ENCODE results near the gene FGF5.

The FGF5 gene

DNA sequence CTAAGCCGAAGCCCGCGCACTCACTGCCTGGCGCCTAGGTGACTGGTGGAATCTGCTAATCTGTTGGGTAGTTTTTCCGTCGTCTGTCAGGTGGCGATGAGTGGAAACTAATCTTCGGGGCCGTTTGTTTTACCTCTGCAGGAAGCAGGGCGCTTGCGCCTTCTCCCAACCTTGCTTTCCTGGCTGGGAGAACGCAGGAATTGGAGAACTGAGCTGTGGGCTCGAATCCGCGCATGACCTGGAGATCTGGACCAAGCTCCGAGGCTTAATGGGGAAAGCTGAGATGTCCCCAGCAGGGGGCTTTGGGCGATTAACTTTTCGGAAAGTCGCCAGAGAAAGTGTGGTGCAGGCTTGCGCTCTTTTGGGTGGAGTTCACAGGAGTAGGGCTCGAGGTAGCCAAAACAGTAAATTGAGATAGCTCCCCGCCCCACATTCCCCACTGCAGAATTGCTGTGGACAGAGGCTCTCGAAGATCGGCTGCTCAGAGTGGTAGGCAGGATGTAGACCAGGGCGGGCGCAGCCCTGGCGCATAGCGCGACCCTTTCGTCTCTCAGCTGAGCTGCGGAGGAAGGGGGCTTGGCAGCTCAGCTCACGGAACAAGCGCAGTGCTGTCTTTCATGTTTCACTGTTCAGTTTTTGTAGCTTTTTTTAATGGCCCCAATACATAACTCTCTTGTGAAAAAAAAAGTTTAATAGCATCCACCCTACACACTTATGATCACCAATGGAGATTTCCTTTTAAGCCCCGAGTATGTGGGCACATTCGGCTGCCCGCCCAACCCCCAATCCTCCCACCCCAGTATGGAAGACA, 2.7 kb upstream of the FGF5 start:
- TF ChIP-seq GATA2 (IDR thresholded peaks at IDR 0.05; ENCODE audit: low read depth, low read length) (no peak), GATA3 (IDR thresholded peaks at IDR 0.05; ENCODE audit: low read depth, low read length) (no peak)

DNA sequence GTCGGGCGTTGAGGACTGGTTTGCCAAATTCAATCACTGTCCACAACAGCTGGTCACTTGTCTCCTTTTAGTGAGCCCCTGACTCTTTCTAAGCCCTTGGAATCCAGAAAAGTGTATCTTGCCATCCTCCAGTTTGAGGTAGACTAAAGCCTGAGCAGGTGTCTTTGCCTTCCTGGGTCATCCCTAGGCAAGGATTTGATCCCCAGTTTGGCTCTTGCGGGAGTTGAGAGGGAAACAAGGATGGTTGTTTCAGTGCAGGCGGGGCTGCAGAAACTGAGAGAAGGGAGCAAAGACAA, 2.2 kb upstream of the FGF5 start:
- no peak for TF ChIP-seq GATA3 (IDR thresholded peaks at IDR 0.05; ENCODE audit: low read depth, low read length)
- no peak for TF ChIP-seq GATA2 (IDR thresholded peaks at IDR 0.05; ENCODE audit: low read depth, low read length)

DNA sequence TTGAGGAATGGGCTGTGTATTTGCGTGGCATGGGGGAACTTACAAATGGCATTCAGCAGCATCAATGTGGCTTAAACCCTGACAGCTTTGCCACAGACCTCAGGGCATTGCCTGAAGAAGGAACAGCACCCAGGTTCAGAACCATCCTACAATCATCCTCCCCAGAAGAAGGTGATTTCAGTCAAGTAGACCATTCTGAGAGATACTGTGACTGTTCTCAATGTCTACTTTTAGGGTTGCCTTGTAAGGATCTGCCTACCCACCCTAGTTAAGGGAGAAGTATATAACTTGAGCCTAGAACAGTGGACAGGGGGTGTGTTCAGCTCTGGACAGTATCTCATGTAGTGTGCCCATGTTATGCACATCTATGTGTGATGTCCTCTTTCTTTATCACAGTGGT, 1.6 kb upstream of the FGF5 start:
- TF ChIP-seq GATA3 (IDR thresholded peaks at IDR 0.05; ENCODE audit: low read depth, low read length) (no peak), GATA2 (IDR thresholded peaks at IDR 0.05; ENCODE audit: low read depth, low read length) (no peak)

DNA sequence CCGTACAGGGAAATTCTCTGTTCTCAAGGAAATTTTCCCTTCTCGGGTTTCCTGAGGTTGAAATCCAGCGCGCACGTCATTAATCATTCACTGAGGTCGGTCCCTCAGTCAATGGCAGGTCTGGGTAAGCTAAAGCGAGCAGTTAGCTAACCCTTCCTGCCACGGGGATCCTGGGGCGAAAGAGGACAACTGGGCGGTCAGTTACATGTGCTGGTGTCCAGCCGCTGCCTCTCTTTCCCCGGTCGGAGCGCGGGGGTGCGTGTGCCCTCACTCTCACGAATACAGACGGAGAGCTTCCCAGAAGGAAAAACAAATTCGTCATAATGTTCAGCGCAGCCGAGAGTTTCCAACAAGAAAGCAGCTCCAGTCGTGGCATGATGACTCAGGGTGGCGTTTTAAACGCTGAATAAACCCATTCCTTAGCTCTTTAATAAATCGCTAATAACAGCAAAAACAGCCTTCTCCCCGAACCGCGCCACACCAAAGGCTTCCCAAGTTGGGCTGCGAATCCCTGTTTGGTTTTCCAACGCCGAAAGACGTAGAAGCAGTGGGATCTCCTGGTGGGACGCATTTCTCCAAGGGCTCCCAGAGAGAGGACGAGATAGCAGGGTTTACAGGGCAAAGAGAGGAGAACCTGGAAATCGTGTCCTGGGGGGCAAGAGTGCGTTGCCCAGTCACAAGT, 752 bp upstream of the FGF5 start:
- no peak for TF ChIP-seq GATA3 (IDR thresholded peaks at IDR 0.05; ENCODE audit: low read depth, low read length)
- TF ChIP-seq GATA2 (IDR thresholded peaks at IDR 0.05; ENCODE audit: low read depth, low read length): no peak

DNA sequence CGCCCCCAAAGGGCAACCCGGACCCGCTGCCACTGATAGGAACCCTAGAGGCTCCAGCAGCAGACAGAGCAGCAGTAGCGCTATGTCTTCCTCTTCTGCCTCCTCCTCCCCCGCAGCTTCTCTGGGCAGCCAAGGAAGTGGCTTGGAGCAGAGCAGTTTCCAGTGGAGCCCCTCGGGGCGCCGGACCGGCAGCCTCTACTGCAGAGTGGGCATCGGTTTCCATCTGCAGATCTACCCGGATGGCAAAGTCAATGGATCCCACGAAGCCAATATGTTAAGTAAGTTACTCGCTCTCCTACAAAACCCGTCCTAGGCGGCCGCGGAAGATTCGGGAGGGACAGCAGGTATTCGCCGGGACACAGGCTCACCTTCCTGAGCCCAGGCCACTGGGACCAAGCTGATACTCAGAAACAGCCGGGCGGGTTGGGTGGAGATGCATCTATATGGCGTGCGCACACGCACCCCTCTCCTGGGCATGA, 477 bp downstream of the FGF5 start:
- TF ChIP-seq GATA2 (IDR thresholded peaks at IDR 0.05; ENCODE audit: low read depth, low read length): no peak
- no peak for TF ChIP-seq GATA3 (IDR thresholded peaks at IDR 0.05; ENCODE audit: low read depth, low read length)

DNA sequence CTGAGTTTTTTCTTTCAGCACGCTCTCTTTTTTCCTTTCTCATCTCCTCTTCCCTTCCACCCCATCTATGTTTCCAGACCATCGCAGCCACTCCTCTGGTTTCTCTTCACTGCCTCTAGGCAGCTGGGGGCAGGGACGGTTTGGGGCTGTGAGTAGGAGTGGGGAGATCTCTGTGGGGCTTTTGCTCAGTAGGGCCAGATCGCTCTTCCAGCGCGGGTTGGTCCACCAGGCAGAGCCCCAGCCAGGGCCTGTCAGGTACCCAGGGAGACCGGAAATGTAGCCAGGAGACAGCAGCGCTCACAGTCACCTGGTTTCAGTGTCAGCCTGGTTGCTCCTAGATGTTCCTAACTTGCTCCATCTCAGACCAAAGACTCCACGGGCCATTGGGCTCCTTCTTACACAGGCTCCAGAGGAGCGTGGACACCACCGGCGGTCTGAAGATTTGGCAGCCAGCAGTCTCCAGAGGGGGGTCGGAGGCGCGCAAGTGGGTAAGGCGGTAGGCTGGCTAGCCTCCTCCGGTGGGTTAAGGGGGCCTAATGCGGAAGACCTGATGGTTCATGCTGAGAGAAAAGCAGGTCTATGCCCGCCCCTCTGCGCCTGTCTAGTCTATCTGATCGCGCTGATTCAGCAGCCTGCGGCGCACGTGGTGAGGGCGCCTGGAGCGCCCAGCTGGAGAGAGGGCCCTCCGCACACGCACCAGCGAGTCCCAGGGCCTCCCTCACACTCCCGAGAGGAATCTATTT, 1.8 kb downstream of the FGF5 start:
- TF ChIP-seq GATA2 (IDR thresholded peaks at IDR 0.05; ENCODE audit: low read depth, low read length) (no peak), GATA3 (IDR thresholded peaks at IDR 0.05; ENCODE audit: low read depth, low read length) (no peak)

DNA sequence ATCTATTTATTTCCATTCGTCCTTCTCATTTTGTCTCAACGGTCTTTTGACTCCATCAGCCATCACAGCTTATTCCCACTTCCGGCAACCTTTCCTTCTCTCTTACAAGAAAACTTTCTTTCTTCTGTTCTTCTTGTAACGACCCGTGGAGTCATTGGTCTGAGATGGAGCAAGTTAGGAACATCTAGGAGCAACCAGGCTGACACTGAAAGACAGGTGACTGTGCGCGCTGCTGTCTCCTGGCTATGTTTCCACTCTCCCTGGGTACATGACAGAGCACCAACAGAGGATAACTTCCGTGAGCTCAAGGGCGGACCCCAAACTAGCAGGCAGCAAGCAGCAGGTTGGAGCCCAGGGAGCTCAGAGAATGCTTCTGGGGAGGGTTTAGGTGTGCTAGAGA, 2.5 kb downstream of the FGF5 start:
- TF ChIP-seq GATA2 (IDR thresholded peaks at IDR 0.05; ENCODE audit: low read depth, low read length): no peak
- TF ChIP-seq GATA3 (IDR thresholded peaks at IDR 0.05; ENCODE audit: low read depth, low read length): no peak

DNA sequence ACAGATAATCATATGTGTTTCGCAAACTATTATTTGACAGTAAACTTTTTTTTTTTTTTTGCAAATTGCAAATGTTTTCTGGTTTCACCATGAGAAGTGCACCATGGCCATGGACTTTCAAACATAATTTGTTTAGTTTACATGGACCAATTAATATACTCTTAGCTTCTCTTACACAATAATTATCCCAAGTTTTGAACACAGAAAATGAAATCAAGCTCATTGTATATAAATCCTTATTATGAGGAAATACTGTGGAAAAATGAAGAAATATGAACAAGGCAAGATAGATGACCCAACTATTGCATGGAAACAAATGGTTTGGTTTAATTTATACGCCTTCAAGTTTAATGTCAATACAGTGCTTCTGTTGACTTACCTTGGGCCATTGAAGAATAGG, 3.9 kb downstream of the FGF5 start:
- TF ChIP-seq GATA2 (IDR thresholded peaks at IDR 0.05; ENCODE audit: low read depth, low read length) (no peak), GATA3 (IDR thresholded peaks at IDR 0.05; ENCODE audit: low read depth, low read length) (no peak)

DNA sequence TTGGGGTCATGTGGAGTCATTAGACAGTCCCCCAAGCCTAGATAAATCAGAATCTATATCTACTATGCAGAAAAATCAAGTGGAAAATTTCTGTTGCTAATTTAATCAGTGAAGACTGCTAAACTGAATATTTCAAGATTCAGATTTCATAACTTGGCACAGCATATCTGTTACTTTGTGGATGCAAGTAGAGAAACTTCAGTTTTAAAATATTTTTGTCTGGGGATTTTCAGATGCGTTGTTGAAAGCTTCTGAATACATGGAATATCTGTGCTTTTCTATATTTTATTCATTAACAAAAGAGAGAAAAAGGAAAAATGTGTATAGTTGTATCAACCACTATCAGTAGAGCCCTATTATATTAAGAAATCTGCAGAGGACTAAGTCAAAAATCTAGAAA, 4.4 kb downstream of the FGF5 start:
- TF ChIP-seq GATA2 (IDR thresholded peaks at IDR 0.05; ENCODE audit: low read depth, low read length): no peak
- no peak for TF ChIP-seq GATA3 (IDR thresholded peaks at IDR 0.05; ENCODE audit: low read depth, low read length)

DNA sequence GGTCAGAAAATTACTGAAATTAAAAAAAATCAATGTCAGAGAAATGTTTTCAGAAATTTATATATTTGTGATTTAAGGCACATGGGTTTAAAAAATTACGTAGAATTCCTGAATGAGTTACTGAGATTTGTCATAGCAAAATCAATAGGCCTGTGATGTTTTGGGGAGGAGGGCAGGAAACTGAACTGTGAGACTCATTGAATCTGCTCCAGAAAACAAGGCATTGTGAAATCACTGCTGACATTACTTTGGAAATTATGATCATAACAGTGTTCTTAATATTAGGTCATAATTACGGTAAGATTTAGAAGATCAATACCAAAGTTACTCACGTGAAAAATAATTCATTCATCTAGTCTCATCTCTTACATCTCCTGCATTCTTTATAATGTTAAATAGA, 5.3 kb downstream of the FGF5 start:
- no peak for TF ChIP-seq GATA3 (IDR thresholded peaks at IDR 0.05; ENCODE audit: low read depth, low read length)
- no peak for TF ChIP-seq GATA2 (IDR thresholded peaks at IDR 0.05; ENCODE audit: low read depth, low read length)

DNA sequence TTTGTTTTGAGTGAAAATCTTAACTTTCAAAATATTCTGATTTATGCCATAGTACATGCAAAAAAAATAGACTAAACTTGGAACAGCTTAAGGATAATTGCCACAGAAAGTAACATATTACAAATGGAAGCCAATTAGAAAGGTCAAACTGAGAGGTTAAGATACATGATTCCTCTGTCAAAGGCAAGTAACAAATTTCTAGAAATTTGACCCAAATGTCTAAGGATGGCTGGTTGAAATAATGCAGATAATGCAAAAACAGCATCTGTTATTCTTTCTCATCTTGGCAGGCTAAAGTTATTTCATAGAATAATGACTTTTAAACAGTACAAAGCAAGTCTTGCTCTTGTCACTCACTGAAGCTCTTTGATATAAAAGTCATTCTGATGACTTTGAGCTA, 10.5 kb downstream of the FGF5 start:
- TF ChIP-seq GATA3 (IDR thresholded peaks at IDR 0.05; ENCODE audit: low read depth, low read length) (no peak), GATA2 (IDR thresholded peaks at IDR 0.05; ENCODE audit: low read depth, low read length) (no peak)

DNA sequence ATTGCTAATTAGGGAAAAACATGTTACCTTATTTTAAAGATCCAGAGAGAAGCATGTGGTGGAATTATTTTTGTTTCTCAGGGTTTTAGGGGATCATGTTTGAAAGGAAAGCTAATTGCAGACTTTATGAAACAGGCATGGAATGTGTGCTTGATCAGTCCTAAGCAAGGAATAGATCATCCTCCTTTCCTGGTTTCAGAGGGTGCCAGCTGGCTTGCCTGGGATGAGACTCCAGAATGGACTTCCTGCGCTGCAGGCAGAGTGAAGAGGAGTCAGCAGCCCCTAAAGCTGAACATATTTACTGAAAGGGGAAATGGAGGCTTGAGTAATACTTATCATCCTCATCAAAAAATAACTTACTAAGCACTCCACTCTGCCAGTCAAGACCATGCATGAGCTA, 13.3 kb downstream of the FGF5 start:
- no peak for TF ChIP-seq GATA2 (IDR thresholded peaks at IDR 0.05; ENCODE audit: low read depth, low read length)
- no peak for TF ChIP-seq GATA3 (IDR thresholded peaks at IDR 0.05; ENCODE audit: low read depth, low read length)

DNA sequence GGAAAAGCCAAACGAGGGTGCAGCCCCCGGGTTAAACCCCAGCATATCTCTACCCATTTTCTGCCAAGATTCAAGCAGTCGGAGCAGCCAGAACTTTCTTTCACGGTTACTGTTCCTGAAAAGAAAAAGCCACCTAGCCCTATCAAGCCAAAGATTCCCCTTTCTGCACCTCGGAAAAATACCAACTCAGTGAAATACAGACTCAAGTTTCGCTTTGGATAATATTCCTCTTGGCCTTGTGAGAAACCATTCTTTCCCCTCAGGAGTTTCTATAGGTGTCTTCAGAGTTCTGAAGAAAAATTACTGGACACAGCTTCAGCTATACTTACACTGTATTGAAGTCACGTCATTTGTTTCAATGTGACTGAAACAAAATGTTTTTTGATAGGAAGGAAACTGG, 20.0 kb downstream of the FGF5 start:
- no peak for TF ChIP-seq GATA2 (IDR thresholded peaks at IDR 0.05; ENCODE audit: low read depth, low read length)

DNA sequence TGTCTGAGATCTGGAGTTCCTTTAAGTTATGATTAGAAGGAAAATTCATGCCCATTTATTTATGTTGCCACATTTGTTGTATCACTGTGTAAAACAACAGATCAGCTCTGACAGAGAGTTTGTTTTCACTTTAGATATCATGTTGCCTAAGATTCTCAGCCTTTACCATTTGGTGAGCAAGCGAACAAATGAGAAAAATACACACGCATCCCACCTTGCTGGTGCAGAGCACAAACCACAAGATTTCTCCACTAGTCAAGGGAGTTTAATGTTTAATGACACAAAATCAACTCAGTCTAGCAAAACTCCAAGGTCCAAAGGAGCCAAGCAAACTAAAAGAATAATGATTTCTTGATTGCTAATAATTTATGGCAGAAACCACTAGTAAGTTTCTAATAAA, 27.7 kb downstream of the FGF5 start:
- no peak for TF ChIP-seq GATA3 (IDR thresholded peaks at IDR 0.05; ENCODE audit: low read depth, low read length)
- no peak for TF ChIP-seq GATA2 (IDR thresholded peaks at IDR 0.05; ENCODE audit: low read depth, low read length)

DNA sequence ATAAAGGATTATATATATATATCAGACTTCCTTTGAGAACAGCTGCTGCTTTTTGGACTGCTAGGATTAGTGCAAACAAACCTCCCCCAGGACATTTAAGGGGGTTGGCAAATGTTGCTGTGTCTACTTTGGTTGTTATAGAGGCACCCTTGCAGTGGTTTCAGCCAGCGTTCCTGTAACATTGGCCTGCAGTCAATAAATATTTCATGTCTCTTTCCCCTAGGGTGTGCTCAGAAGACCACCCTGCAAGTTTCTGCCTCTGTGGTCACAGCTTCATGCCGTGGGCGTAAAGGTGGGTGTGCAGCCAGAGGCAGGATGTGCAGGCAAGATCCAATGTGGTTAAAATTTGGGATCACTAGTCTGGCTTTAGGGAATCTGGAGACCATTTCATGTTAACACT, 28.9 kb downstream of the FGF5 start:
- TF ChIP-seq GATA3 (IDR thresholded peaks at IDR 0.05; ENCODE audit: low read depth, low read length): no peak
- TF ChIP-seq GATA2 (IDR thresholded peaks at IDR 0.05; ENCODE audit: low read depth, low read length): no peak
